Neural cell (in vitro differentiated cells): ENCODE data around the gene TRAF3. TPM values are rescaled to one million over a fixed set of nuclear protein-coding genes. Genes with fewer than 3 reads are reported as not detected.

Experiments used
- H2AFZ ChIP-seq: fragments of 200-600, 300-800 bp; sonication (generic), shearing (Covaris generic); 2 replicates; pipeline ENCODE4 v1.6.0; 2014; ENCODE audit warnings: low read depth, mild to moderate bottlenecking, antibody characterized with exemption, low read length, moderate library complexity
- H3F3A ChIP-seq: fragments of 200-600 bp; shearing (Covaris generic); 2 replicates; pipeline ENCODE4 v1.6.1; 2016; ENCODE audit warnings: mild to moderate bottlenecking, moderate library complexity, mixed read lengths, antibody characterized with exemption, low read length; ENCODE audit not compliant: insufficient read depth, poor library complexity, severe bottlenecking
- H3K27ac ChIP-seq: fragments of 200-600, 300-800 bp; sonication (generic), shearing (Covaris generic); 2 replicates; pipeline ENCODE4 v1.5.1; 2014; ENCODE audit warnings: mild to moderate bottlenecking, low read length, moderate library complexity
- H3K27me3 ChIP-seq: fragments of 300-800, 200-600 bp; sonication (generic), shearing (Covaris generic); 2 replicates; pipeline ENCODE4 v1.6.0; 2014; ENCODE audit warnings: mild to moderate bottlenecking, low read depth, low read length, moderate library complexity; ENCODE audit not compliant: insufficient read depth
- H3K36me3 ChIP-seq: fragments of 300-800, 200-600 bp; sonication (generic), shearing (Covaris generic); 2 replicates; pipeline ENCODE4 v1.5.1; 2014; ENCODE audit warnings: mild to moderate bottlenecking, antibody characterized with exemption, low read length, moderate library complexity; ENCODE audit not compliant: insufficient read depth
- H3K4me2 ChIP-seq: fragments of 300-800, 200-600 bp; sonication (generic), shearing (Covaris generic); 2 replicates; pipeline ENCODE4 v1.6.0; 2014; ENCODE audit warnings: mild to moderate bottlenecking, low read length
- H3K4me3 ChIP-seq: fragments of 300-800, 200-600 bp; sonication (generic), shearing (Covaris generic); 2 replicates; pipeline ENCODE4 v1.5.1; 2014; ENCODE audit warnings: mild to moderate bottlenecking, low read length, moderate library complexity
- H3K79me2 ChIP-seq: fragments of 200-600 bp; shearing (Covaris generic); replicated peaks from 2 replicates; pipeline ENCODE4 v1.6.0; 2014; ENCODE audit warnings: mild to moderate bottlenecking, low read length, moderate library complexity; ENCODE audit not compliant: insufficient read depth
- H3K9ac ChIP-seq: fragments of 300-800, 200-600 bp; sonication (generic), shearing (Covaris generic); 2 replicates; pipeline ENCODE4 v1.6.1; 2016; ENCODE audit warnings: mild to moderate bottlenecking, low read length, mixed read lengths
- H3K9me2 ChIP-seq: fragments of 200-600 bp; shearing (Covaris generic); 2 replicates; pipeline ENCODE4 v1.6.1; 2016; ENCODE audit warnings: mild to moderate bottlenecking, low read length, mixed read lengths; ENCODE audit not compliant: insufficient read depth
- H3K9me3 ChIP-seq: fragments of 200-600, 300-800 bp; sonication (generic), shearing (Covaris generic); 2 replicates; pipeline ENCODE4 v1.6.1; 2016; ENCODE audit warnings: mild to moderate bottlenecking, mixed run types, low read length, moderate library complexity, mixed read lengths
- H4K20me1 ChIP-seq: fragments of 200-600 bp; shearing (Covaris generic); 2 replicates; pipeline ENCODE4 v1.6.1; 2016; ENCODE audit warnings: mild to moderate bottlenecking, mixed run types; ENCODE audit not compliant: insufficient read depth
- CTCF ChIP-seq: fragments of 450-650 bp; IDR thresholded peaks from 2 replicates; pipeline ENCODE4 v1.5.1; 2014; ENCODE audit warnings: antibody characterized with exemption, mild to moderate bottlenecking, moderate library complexity; ENCODE audit not compliant: poor library complexity, severe bottlenecking
- EP300 ChIP-seq: fragments of 450-650 bp; conservative IDR thresholded peaks from 2 replicates; pipeline ENCODE4 v1.6.1; 2014; ENCODE audit warnings: antibody characterized with exemption, mild to moderate bottlenecking, moderate library complexity; ENCODE audit not compliant: poor library complexity, severe bottlenecking
- EZH2 ChIP-seq: fragments of 200-600, 300-800 bp; shearing (Covaris generic), sonication (generic); IDR thresholded peaks from 2 replicates; pipeline ENCODE4 v1.6.1; 2014; ENCODE audit warnings: antibody characterized with exemption, low read length, borderline replicate concordance, mild to moderate bottlenecking; ENCODE audit not compliant: insufficient read depth, poor library complexity, severe bottlenecking
- MXI1 ChIP-seq: fragments of 450-650 bp; conservative IDR thresholded peaks from 2 replicates; pipeline ENCODE4 v1.6.1; 2014; ENCODE audit warnings: antibody characterized with exemption, mild to moderate bottlenecking; ENCODE audit not compliant: poor library complexity, severe bottlenecking
- POLR2AphosphoS5 ChIP-seq: IDR thresholded peaks from 2 replicates; pipeline ENCODE4 v1.6.1; 2012
- RAD21 ChIP-seq: fragments of 450-650 bp; conservative IDR thresholded peaks from 2 replicates; pipeline ENCODE4 v1.6.1; 2014; ENCODE audit warnings: antibody characterized with exemption, mild to moderate bottlenecking, moderate library complexity
- SMC3 ChIP-seq: fragments of 450-650 bp; conservative IDR thresholded peaks from 2 replicates; pipeline ENCODE4 v1.6.1; 2014; ENCODE audit warnings: antibody characterized with exemption, mild to moderate bottlenecking, moderate library complexity; ENCODE audit not compliant: poor library complexity
- TAF1 ChIP-seq: IDR thresholded peaks from 2 replicates; pipeline ENCODE4 v1.6.1; 2012; ENCODE audit warnings: low read depth
- polyA plus RNA-seq: library from polyadenylated mRNA; depleted of rRNA; stranded (reverse); fragments of >200 nt; gene quantifications from 2 replicates; pipeline ENCODE4 v1.2.3, GENCODE V29; 2014
- TF ChIP-seq, protein P1 (sequence below): IDR thresholded peaks from 2 replicates; pipeline ENCODE4 v1.6.1; 2012; ENCODE audit warnings: borderline replicate concordance

TRAF3 gene
- polyA plus RNA-seq, 1 donor from 2014 or later = 13.3 TPM

- H3K9me3 ChIP-seq = no peaks in the 10 kb centered on the region
- no peaks in the 10 kb centered on the region for H3K9me2 ChIP-seq
- H3F3A ChIP-seq = no peaks in the 10 kb centered on the region
- H3K27ac ChIP-seq = no peak overlapping the region
- no peak overlapping the region for H3K4me2 ChIP-seq
- H2AFZ ChIP-seq = no peak overlapping the region
- TF ChIP-seq SMC3 (no peak), MXI1 (no peak), CTCF (no peak), TAF1 (no peak), POLR2AphosphoS5 (no peak), EZH2 (no peak), RAD21 (no peak), EP300 (no peak)
- TF ChIP-seq, protein P1, sequence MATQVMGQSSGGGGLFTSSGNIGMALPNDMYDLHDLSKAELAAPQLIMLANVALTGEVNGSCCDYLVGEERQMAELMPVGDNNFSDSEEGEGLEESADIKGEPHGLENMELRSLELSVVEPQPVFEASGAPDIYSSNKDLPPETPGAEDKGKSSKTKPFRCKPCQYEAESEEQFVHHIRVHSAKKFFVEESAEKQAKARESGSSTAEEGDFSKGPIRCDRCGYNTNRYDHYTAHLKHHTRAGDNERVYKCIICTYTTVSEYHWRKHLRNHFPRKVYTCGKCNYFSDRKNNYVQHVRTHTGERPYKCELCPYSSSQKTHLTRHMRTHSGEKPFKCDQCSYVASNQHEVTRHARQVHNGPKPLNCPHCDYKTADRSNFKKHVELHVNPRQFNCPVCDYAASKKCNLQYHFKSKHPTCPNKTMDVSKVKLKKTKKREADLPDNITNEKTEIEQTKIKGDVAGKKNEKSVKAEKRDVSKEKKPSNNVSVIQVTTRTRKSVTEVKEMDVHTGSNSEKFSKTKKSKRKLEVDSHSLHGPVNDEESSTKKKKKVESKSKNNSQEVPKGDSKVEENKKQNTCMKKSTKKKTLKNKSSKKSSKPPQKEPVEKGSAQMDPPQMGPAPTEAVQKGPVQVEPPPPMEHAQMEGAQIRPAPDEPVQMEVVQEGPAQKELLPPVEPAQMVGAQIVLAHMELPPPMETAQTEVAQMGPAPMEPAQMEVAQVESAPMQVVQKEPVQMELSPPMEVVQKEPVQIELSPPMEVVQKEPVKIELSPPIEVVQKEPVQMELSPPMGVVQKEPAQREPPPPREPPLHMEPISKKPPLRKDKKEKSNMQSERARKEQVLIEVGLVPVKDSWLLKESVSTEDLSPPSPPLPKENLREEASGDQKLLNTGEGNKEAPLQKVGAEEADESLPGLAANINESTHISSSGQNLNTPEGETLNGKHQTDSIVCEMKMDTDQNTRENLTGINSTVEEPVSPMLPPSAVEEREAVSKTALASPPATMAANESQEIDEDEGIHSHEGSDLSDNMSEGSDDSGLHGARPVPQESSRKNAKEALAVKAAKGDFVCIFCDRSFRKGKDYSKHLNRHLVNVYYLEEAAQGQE = no peak
- H3K27me3 ChIP-seq = no peaks in the 10 kb centered on the region
- H3K36me3 ChIP-seq = peaks cover 3% of the 10 kb centered on the region
- H4K20me1 ChIP-seq = no peaks in the 10 kb centered on the region
- H3K4me3 ChIP-seq = no peak overlapping the region
- H3K79me2 ChIP-seq = no peaks in the 10 kb centered on the region
- no peak overlapping the region for H3K9ac ChIP-seq
Measured at GRCh38 chr14:102889615-102890014, 112.4 kb downstream of the TRAF3 start.

- Histone ChIP-seq H3K9me3 (no peaks in the 10 kb centered on the region), H3K79me2 (no peaks in the 10 kb centered on the region), H3K27ac (no peak overlapping the region), H3K4me3 (no peak overlapping the region), H3K27me3 (no peaks in the 10 kb centered on the region), H4K20me1 (no peaks in the 10 kb centered on the region), H3K9ac (no peak overlapping the region), H3K36me3 (peaks cover 3% of the 10 kb centered on the region), H3K9me2 (no peaks in the 10 kb centered on the region), H2AFZ (no peak overlapping the region), H3F3A (no peaks in the 10 kb centered on the region), H3K4me2 (no peak overlapping the region)
- TF ChIP-seq EP300 = no peak
- no peak for TF ChIP-seq CTCF
- TF ChIP-seq POLR2AphosphoS5 = no peak
- TF ChIP-seq TAF1 = no peak
- TF ChIP-seq MXI1 = no peak
- no peak for TF ChIP-seq RAD21
- TF ChIP-seq EZH2 = no peak
- TF ChIP-seq SMC3 = no peak
- TF ChIP-seq, protein P1 = no peak
Measured at GRCh38 chr14:102891111-102891510, 113.9 kb downstream of the TRAF3 start.
